ENCODE measurements around the gene SLC18A3. TPM values are rescaled to one million over a fixed set of nuclear protein-coding genes. Genes with fewer than 3 reads are reported as not detected.

The SLC18A3 gene
- total RNA-seq, 4 donors from 2014 or later, result not detected

DNA sequence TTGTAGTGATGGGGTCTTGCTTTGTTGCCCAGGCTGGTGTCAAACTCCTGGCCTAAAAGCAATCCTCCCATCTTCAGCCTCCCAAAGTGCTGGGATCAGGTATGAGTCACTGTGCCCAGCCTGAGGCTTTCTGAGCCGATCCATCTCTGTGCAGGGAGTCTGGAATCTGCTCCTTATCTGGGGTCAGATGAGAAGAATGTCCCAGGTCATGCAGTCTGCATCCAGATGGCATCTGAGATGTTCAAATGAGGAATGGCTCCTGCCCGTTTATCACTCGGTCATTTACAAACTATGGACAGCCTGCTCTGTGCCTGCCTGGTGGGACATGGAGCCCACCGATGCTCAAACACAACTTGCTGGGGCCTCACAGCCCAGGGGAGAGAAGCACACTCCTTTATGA, 11.1 kb upstream of the SLC18A3 start:
- intact Hi-C loops (cut with DNase I), result no loop called here
- 70 to 75% methylated on average over 3 to 4 of the region's 4 CpGs for WGBS, 2 donors
- no peak for DNase-seq
- Histone ChIP-seq H3K27ac (no peak overlapping the region), H3K4me3 (replicated peaks in 1 of 3) (no peak overlapping the region), H3K36me3 (no peaks in the 10 kb centered on the region), H3K27me3 (no peaks in the 10 kb centered on the region), H3K4me1 (no peaks in the 10 kb centered on the region), H3K9me3 (no peaks in the 10 kb centered on the region)
- TF ChIP-seq POLR2A (IDR thresholded peaks at IDR 0.05), result no peak
- no peak for TF ChIP-seq CTCF (IDR thresholded peaks at IDR 0.05)

DNA sequence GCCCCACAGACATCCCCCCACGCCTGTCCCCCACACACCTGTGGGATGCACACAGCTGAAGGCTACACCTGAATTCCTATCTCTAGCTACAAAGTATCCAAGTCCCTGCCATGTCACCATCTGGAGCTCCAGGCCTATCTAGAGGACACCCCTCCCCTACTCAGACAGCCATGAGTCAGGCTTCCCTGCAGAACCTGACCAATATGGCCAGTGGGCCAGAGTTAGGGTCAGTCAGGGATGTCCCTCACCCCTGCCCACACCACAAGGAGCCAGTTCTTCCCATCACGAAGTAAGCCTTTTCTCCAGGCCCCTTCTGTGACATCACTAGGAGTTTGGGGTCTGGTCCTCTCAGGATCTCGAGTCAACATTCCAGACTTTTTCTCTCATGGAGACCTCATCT, 10.6 kb upstream of the SLC18A3 start:
- no peak for DNase-seq
- H3K4me1 ChIP-seq, result no peaks in the 10 kb centered on the region
- 59 to 85% methylated on average over 2 to 3 of the region's 3 CpGs for WGBS, 2 donors
- no peak for TF ChIP-seq POLR2A (IDR thresholded peaks at IDR 0.05)
- no peak for TF ChIP-seq CTCF (IDR thresholded peaks at IDR 0.05)
- H3K4me3 ChIP-seq (replicated peaks in 1 of 3), result no peak overlapping the region
- H3K9me3 ChIP-seq, result no peaks in the 10 kb centered on the region
- intact Hi-C loops (cut with DNase I), result no loop called here
- H3K27ac ChIP-seq, result no peak overlapping the region
- no peaks in the 10 kb centered on the region for H3K27me3 ChIP-seq
- no peaks in the 10 kb centered on the region for H3K36me3 ChIP-seq

GRCh38 chr10:49600046-49600445, 10.1 kb upstream of the SLC18A3 start:
- 90% methylated on average over 8 of the region's 8 CpGs; no CpG with 5 or more reads in 1 of the 2 donors for WGBS, 2 donors
- Histone ChIP-seq H3K27ac (no peak overlapping the region), H3K9me3 (no peaks in the 10 kb centered on the region), H3K27me3 (no peaks in the 10 kb centered on the region), H3K4me1 (no peaks in the 10 kb centered on the region), H3K4me3 (replicated peaks in 1 of 3) (no peak overlapping the region), H3K36me3 (no peaks in the 10 kb centered on the region)
- no peak for DNase-seq
- intact Hi-C loops (cut with DNase I), result loop anchor here (10.0 kb wide), 1 partner anchor 155 kb away; no protein-coding TSS in a partner anchor
- TF ChIP-seq CTCF (IDR thresholded peaks at IDR 0.05) (no peak), POLR2A (IDR thresholded peaks at IDR 0.05) (no peak)

GRCh38 chr10:49600781-49601400, 9.2 kb upstream of the SLC18A3 start:
- WGBS, 2 donors, result 73 to 84% methylated on average over 4 of the region's 4 CpGs

More at GRCh38 chr10:49600781-49601400, 9.2 kb upstream of the SLC18A3 start:
- no peaks in the 10 kb centered on the region for H3K27me3 ChIP-seq
- H3K4me1 ChIP-seq, result no peaks in the 10 kb centered on the region
- no peaks in the 10 kb centered on the region for H3K36me3 ChIP-seq
- intact Hi-C loops (cut with DNase I), result loop anchor here (10.0 kb wide), 1 partner anchor 154 kb away; no protein-coding TSS in a partner anchor
- TF ChIP-seq CTCF (IDR thresholded peaks at IDR 0.05), result no peak
- TF ChIP-seq POLR2A (IDR thresholded peaks at IDR 0.05), result no peak
- H3K9me3 ChIP-seq, result no peaks in the 10 kb centered on the region
- H3K27ac ChIP-seq, result no peak overlapping the region
- H3K4me3 ChIP-seq (replicated peaks in 1 of 3), result no peak overlapping the region
- DNase-seq, result no peak

All from thyroid gland (tissue), 4 donors.